NB4 (cell line): ENCODE measurements around the gene NUDT21.

ENCODE experiments used
- MYC ChIP-seq: IDR thresholded peaks from 2 replicates; pipeline ENCODE4 v1.6.1; 2011; ENCODE audit warnings: low read depth, low read length
- POLR2A ChIP-seq: IDR thresholded peaks from 2 replicates; pipeline ENCODE4 v1.6.1; 2011; ENCODE audit warnings: mild to moderate bottlenecking; ENCODE audit not compliant: insufficient read length; ENCODE audit errors: extremely low read depth
- TF ChIP-seq, protein P1 (sequence below): IDR thresholded peaks from one replicate; pipeline ENCODE4 v1.5.1; 2012; ENCODE audit warnings: low read depth, low read length
- TF ChIP-seq, protein P2 (sequence below): IDR thresholded peaks from 2 replicates; pipeline ENCODE4 v1.6.1; 2011; ENCODE audit warnings: low read depth, low read length

DNA sequence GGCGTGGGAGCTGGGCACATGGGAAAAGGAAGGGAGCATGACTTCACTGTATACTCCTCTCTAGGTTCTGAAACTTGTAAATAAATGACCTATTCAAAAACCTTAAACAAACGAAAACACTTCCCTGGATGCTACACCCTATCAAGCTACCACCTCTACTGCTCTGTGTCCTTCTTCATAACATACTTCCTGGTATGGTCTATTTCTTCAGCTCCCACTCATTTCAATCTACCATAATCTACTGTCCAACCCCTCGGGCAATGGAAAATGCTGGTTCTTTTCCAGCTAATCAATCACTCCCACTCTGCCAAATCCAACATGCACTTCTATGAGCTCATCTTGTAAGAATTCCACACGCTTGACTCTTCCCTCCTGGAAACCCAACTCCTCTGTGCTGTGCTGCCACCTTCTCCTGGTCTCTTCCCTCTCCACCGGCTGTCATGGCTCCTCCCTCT is 68.2 kb downstream of the NUDT21 start:
- no peak for TF ChIP-seq POLR2A
- TF ChIP-seq, protein P1, sequence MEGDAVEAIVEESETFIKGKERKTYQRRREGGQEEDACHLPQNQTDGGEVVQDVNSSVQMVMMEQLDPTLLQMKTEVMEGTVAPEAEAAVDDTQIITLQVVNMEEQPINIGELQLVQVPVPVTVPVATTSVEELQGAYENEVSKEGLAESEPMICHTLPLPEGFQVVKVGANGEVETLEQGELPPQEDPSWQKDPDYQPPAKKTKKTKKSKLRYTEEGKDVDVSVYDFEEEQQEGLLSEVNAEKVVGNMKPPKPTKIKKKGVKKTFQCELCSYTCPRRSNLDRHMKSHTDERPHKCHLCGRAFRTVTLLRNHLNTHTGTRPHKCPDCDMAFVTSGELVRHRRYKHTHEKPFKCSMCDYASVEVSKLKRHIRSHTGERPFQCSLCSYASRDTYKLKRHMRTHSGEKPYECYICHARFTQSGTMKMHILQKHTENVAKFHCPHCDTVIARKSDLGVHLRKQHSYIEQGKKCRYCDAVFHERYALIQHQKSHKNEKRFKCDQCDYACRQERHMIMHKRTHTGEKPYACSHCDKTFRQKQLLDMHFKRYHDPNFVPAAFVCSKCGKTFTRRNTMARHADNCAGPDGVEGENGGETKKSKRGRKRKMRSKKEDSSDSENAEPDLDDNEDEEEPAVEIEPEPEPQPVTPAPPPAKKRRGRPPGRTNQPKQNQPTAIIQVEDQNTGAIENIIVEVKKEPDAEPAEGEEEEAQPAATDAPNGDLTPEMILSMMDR: no peak
- TF ChIP-seq, protein P2, sequence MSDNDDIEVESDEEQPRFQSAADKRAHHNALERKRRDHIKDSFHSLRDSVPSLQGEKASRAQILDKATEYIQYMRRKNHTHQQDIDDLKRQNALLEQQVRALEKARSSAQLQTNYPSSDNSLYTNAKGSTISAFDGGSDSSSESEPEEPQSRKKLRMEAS: no peak
- no peak for TF ChIP-seq MYC
